ENCODE measurements around the gene ABTB2. TPM values are rescaled to one million over a fixed set of nuclear protein-coding genes. Genes with fewer than 3 reads are reported as not detected.

Gene ABTB2
- polyA plus RNA-seq, 3 donors: 6.8 to 17.4 (median 8.0) TPM

DNA sequence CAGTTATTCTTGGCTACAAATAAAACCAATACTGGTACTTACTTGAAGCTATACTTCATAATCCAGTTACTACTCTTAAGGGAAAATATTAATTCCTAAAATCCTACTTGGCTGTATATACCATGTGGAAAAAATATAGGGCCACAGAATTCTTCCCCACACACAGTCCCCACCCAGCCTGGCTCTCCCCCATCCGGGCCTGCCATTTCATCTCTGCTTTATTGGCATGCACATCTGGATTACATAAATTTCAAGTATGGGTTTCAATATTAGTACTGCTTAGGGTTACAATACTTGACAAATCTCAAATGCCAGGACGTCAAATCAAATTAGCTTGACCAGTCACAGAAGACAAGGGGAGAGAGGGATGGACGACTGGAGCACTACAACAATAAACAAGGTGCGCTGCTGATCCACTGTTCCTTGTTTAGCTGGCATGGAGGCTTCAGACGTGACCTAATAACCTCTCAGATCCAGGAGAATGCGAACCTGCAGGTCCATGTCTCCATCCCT lies 81.4 kb downstream of the ABTB2 start:
- DNase-seq (ENCODE audit: extremely low read depth in 1 of 11, low read depth in 9 of 11, low spot score in 4 of 11): no peak

DNA sequence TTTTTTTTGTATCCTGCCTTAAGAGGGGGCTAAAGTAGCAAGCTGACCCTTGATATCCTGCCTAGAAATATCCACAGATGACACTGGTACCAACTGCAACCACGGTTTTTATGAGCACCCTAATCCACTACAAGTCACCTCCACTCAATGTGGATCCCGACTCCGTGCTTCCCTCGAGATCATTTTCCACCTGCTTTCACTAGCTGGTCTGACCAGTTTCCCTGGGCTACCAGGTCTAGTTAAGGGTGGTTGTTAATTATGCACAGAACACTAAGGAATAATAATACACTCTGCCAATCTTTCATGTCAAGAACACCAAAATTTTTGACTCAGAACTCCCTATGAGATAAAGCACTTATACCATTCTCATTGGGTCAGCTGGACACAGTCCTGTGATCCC lies 82.3 kb downstream of the ABTB2 start:
- no peak for DNase-seq (ENCODE audit: extremely low read depth in 1 of 11, low read depth in 9 of 11, low spot score in 4 of 11)

DNA sequence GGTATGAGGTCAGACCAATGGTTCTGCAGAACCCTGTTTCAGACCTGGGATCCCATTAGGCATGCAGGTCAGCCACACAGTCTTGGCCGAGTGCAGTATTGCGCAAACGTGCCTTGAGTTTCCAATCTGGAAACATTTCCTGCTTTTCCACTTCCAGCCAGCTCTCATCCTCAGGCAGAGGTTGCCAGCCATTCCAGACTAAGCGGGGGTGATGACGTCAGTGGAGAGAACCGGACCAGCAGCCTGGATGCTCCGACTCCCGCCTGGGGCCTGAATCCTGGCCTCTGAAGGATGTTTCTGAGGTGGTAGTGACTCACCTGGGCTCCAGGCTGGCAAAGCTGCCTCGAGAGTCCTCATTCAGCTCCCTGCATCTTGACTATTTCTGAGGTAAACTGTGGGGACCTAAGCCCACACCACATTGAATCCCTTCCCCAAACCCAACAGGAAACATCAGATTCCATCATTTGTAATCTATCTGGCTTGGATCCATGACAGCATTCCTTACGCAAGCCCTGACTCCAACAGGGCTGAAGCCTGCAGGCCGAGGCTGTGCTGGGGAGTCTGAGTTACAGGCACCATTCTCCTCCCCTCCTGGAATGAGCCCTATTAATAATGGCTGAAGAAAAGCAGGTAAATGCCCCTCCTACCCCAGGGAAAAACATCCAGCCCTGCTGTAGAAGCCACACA lies 83.0 kb downstream of the ABTB2 start:
- DNase-seq (ENCODE audit: extremely low read depth in 1 of 11, low read depth in 9 of 11, low spot score in 4 of 11): peak in 7 of 11 donors; percentile 41 to 73 (median 61)

DNA sequence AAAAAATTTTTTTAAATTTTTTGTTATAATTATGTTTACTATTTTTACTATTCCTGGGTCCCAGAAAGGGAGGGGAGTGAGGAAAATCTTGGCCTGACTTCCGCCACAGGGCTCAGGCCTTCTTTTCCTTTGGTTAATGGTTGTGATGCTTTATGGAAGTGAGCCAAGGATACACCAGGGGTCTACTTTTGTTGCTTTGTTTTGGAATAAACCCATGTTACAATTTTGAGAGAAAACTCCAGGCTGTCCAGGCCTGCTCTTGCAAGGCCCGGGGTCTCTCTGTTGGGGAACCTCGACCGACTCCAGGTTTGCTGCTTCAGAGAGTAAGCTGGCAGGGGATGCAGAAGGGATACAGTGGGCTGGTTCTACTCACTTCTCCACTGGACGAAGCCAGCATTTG lies 84.7 kb downstream of the ABTB2 start:
- no peak for DNase-seq (ENCODE audit: extremely low read depth in 1 of 11, low read depth in 9 of 11, low spot score in 4 of 11)

DNA sequence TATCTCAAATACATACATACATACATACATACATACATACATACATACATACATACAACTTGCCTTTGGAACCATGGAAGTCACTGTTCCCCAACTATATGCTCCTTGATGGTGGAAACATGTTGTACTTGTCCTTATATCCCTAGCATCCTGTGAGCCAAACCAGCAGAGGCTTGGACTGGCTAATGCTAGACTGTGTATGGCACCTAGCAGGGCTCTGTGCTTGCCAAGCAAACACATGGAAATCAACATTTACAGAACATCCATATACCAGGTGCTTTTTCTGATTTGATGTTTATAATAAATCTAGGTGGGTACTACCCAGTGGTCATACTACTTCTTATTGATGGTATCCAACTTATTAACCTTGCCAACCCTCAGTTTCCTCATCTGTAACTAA lies 86.1 kb downstream of the ABTB2 start:
- no peak for DNase-seq (ENCODE audit: extremely low read depth in 1 of 11, low read depth in 9 of 11, low spot score in 4 of 11)

DNA sequence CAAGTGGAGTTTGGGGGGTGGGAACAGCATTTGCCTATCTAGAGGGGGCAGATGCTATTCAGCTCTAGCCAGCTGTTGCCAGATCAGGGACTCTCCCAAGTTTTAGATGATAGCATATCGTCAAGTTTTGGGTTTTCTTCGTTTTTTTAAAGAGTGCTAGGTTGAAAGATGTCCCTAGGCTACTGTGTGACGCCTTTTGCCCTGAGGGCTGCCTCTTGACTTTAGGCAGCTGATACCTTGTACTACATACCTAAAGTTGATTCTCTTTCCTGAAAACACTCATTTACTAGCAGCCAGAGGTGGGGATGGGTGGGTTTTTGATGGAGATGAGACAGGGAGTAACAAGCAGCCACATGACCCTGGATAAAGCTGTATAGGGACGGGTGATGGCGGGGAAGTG lies 87.1 kb downstream of the ABTB2 start:
- no peak for DNase-seq (ENCODE audit: extremely low read depth in 1 of 11, low read depth in 9 of 11, low spot score in 4 of 11)

DNA sequence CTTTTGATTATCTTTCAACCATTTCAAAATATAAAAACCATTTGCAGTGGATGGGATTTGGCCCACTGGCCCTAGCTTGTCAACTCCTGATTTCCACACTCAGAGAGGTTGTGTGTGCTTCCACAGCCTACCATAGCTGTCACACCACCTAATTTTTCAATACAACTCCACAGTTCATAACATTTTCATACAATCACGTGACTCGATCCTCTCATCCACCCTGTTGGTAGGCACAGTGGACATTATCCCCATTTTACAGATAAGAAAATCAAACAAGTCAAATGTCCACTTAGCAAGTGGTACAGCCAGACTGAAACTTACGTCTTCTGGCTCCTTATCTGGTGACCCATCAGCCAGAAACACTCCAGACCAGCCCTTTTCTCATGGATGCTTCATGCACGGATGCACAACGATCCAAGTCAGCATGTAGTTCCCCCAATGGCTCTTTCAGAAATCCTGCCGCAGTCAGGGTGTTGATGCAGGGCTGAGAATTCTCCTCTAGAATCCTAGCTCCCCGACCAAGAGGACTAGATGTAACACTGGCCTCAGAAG lies 88.0 kb downstream of the ABTB2 start:
- no peak for DNase-seq (ENCODE audit: extremely low read depth in 1 of 11, low read depth in 9 of 11, low spot score in 4 of 11)

DNA sequence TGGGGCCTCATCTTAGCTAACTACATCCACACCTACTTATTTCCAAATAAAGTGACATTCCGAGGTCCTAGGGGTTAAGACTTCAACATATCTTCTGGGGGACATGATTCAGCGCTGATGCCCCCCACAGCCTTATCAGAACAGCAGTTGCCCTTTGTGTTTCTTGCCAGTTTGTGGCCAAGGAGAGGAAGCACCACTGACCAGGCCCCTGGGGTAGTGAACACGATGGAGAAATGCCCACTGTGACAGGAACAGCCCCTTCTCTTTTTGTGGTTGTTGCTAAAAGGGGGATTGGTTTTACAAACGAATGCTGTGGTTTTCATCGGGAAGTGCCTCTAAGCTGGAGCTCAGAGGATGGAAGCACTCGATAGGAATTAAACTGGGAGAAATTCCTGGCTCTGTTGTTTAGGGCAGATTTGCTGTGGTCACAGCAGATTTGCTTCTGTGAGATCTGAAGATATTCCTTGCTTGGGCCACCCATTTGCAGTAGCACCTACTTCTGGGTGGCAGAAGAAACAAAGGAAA lies 88.8 kb downstream of the ABTB2 start:
- no peak for DNase-seq (ENCODE audit: extremely low read depth in 1 of 11, low read depth in 9 of 11, low spot score in 4 of 11)

DNA sequence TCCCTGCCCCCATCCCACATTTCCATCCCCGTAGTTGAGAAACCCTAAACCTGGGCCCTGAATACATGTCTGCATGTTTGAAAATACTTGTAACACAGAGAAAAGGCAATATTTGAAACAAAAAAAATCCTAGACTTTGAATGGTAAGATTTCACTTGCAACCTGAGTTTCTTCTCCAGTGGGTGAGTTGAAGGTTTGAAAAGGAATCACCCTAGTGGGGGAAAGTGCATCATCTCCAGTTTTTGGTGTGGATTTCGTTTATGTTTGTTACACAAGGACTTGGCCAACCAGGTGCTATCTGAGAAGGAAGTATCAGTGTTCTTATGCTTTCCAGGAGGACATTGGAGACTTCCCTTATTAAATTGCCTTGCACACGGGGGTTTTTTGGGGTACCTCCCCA lies 90.4 kb downstream of the ABTB2 start:
- DNase-seq (ENCODE audit: extremely low read depth in 1 of 11, low read depth in 9 of 11, low spot score in 4 of 11): no peak

DNA sequence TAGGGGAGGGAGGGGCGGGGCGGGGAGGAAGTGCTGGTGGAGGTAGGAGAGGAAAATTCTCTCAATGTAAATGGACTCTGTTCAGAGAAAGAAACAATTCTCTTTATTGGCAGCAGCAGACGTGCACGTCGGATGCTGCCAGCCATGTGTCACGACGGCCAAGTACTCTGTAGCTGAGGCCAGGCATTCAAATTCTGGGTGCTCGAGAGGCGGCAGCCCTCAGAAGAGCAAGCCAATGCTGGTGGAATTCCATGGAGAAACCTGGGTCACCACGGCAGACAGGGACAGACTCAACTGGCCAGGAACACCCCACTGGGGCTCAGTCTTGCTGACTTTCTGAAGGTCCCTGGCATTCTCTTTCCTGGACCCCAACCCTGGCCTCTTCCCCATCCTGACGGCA lies 90.8 kb downstream of the ABTB2 start:
- no peak for DNase-seq (ENCODE audit: extremely low read depth in 1 of 11, low read depth in 9 of 11, low spot score in 4 of 11)

DNA sequence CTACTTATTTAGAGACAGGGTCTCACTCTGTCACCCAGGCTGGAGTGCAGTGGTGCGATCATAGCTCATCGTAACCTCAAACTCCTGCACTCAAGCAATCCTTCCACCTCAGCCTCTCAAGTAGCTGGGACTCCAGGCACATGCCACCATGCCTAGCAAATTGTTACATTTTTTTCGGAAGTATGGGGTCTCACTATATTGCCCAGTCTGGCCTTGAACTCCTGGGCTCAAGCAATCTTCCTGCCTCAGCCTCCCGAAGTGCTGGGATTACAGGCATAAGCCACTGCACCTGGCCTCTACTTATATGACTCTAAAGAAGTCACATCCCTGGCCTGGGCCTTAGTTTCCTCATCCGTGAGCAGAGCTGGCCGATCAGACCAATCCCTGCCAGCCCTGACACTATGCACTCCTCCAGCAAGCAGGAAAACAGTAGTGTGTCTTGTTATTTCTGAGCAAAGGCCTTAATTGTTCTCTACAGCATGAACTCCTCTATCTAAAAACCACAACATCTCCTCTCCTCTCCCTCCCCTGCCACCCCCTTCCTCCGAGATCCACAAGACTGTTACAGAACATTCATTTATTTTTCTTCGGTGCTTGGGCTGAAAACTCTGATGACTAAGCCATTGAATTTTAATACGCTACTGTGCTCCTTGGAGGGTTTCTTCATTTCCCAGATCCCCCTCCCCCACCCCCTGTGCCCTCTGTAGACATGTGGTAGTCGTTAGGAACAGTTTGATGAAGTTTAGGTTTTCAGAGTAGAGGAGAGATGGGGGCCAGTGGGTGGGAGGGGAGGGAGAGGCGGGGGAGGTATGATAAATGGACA lies 91.5 kb downstream of the ABTB2 start:
- peak in 5 of 11 donors; percentile 44 to 64 (median 56) for DNase-seq (ENCODE audit: extremely low read depth in 1 of 11, low read depth in 9 of 11, low spot score in 4 of 11)

DNA sequence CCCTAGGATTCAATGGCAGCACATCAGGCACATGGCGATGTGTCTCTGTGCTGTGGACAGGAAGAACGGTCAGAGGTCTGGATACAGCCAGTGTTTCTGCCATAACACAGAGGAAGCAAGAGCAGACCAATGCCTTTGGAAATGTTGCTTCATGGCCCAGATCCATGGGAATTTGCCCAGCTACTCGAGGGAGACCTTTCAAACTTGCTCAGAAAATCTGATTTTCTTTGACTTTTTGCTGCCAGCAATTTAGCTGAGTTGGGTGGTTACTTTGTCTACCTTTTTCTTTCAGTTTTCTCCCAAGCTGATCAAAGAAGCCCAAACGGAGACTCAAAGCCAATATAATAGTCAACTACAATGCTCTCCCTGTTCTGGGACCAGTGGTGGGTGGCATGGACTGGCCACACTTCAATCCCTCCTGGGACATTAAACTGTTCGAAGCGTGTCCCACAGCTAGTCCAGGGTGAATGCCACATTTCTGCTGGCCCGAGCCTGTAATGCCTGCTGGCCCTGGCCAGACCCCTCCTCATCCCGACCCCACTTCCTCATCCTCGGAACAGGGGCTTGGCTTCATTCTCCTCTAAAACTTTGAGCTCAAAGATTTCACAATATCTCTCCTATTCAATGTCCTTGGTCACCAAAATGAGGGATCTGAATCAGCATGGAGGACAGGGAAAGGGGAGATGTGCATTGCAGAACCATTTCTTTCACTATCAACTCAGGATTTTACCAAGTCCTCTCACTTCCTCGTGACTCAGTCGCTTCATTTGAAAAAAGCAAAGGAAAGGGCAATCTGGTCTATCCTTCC lies 93.3 kb downstream of the ABTB2 start:
- no peak for DNase-seq (ENCODE audit: extremely low read depth in 1 of 11, low read depth in 9 of 11, low spot score in 4 of 11)

DNA sequence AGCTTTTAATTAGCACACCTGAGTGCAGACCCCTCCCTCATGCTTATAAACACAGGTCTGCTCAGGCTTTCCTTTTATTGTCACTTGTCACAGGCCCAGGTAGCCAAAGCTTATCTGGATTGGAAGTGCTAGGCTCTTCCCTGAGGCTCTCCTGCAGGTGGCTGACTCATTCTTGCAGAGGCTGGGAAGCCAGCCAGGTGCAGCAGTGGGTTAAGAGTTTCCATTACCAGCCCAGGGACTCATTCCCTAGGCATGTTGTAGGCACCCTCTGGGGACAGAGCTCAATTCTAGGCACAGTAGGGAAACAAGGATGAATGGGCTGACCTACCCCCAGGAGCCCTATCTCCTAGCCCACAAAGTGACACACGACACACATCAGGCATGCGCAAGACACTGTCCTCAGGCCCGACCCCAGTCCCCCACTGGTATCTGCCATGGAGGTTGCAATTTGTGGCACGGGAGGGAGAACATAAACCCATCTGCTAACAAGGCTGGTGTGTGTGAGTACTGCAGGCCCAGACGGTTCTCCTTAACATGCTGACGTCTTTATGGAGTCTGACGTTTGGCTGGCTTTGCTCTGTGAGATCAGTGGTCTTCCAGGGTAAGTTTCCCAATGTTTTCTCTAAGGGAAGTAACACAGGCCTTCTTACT lies 94.2 kb downstream of the ABTB2 start:
- DNase-seq (ENCODE audit: extremely low read depth in 1 of 11, low read depth in 9 of 11, low spot score in 4 of 11): no peak

DNA sequence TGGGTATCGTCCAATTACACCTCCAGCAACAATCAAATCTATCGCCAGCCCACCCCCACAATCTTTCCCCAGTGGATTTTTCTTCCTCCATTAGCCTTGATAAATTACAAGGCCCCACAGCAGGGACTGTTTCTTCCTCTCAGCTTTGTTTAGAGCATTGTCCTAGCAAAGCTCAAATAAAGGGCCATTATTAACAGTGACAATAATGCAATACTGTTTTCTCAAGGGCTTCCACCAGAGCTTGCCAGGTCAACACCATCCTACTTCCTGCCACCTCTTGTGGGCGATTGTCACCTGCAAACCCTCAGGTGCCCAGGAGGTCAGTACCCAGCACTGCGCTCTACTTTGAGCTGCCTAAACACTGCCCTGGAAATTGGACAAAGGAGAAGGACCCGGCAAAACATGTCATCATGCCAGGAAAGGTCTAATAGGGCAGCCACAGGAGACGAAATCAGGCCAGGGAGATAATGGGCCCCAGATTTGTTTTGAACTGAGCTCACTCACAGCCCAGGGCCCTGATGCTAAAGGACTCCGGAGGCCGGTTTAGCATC lies 95.2 kb downstream of the ABTB2 start:
- DNase-seq (ENCODE audit: extremely low read depth in 1 of 11, low read depth in 9 of 11, low spot score in 4 of 11): no peak

DNA sequence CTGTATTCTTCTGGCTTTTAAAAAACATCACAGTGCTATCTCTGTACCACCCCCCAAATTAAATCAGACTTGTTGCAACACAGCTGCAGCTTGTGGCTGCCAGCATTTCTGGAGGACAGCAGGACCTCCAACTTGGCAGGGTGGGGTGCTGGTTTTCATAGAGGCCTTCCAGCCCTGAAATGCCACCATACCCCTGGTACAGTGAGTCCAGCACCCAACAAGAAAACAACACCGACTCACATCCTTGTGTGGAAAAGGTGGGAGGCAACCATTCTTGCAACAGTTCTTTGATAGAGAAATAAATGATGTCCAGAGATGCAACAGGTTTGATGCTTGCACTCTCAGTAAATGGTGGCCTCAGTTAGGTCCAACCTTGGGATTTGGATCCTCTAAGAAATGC lies 96.0 kb downstream of the ABTB2 start:
- DNase-seq (ENCODE audit: extremely low read depth in 1 of 11, low read depth in 9 of 11, low spot score in 4 of 11): no peak

DNA sequence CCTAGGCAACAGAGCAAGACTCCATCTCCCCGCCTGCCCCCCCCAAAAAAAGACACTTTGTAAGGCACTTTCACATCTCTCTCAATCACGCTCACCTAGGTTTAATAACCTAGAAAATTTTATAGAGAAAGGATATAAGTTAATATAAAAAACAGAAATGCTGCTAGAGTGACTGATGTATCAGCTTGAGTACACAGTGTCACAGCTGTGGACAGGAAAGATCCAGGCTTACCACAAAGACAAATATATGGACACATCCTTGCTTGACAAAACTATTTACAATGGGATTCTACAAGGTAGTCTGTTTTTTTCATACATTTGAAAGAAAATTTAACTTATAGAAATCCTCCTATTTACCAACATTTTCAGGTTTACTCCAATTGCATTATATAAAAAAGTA lies 96.7 kb downstream of the ABTB2 start:
- DNase-seq (ENCODE audit: extremely low read depth in 1 of 11, low read depth in 9 of 11, low spot score in 4 of 11): no peak

DNA sequence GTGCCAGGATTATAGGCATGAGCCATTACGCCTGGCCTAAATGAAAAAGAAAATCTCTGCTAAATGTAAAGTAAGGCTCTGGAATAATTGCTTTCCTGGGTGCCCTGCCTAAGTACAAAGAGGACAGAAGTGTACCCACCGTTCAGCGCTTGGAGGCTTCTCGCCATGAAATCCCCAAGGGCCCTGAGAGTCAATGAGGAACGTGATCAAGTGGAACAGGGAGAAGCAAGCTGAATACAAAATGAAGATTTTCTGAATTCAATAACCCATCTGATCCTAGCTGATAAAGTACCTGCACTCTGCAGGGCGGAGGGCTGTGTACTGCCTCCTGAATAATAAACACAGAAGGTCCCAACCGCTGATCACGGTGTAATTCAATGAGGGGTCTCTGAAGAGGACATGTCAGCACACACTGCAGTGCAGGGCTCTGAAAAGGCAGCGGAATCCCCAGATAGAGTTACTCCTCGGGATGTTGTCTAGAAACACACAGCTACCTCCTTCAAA lies 97.7 kb downstream of the ABTB2 start:
- no peak for DNase-seq (ENCODE audit: extremely low read depth in 1 of 11, low read depth in 9 of 11, low spot score in 4 of 11)

DNA sequence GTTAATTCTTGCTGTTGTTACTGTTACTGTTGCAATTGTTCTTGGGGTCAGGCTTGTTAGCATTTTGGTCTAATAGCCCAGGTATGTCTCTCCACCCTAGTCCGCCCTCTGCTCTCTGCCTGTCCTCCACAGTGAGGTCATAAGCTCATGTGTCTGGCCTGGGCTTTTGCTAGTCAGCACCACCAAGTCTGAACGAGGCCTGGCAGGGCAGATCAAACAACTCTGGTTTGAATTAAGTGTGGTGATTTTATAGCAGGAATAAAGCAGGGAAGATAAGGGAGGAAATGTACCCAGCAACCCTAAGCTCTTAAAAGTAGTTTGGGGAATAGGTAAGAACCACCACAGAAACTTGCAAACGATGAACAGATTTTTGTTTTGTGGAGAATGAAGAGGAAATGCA lies 98.7 kb downstream of the ABTB2 start:
- DNase-seq (ENCODE audit: extremely low read depth in 1 of 11, low read depth in 9 of 11, low spot score in 4 of 11): no peak
